Measurements from ENCODE around the gene ELMO1. TPM values are rescaled to one million over a fixed set of nuclear protein-coding genes. Genes with fewer than 3 reads are reported as not detected.

Gene ELMO1
- total RNA-seq, 1 donor from 2014 or later: 151 TPM

DNA sequence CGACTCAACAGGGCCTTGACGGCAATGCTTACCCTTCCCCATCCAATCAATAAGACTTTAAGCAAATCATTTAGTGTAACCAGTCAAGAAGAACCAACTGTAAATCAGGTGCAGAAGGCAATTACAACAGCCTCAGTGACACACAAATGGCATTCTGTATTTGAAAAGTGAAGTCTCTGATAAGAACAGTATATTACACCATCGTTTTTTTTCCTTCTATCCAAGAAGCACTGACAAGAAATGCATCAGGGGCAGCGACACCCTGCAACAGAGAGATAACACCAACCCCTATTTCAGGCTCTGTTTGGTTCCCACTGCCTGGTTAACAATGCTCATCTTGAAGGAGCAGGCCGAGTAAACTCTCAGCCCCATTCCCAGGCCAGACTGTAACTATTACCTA is 520.4 kb downstream of the ELMO1 start:
- DNase-seq (ENCODE audit: low spot score): no peak
- no peak overlapping the region for H3K27ac Mint-ChIP-seq (ENCODE audit: unreplicated experiment)
- H3K4me3 Mint-ChIP-seq (ENCODE audit: unreplicated experiment): no peak overlapping the region
- peaks cover 4% of the 10 kb centered on the region for H3K36me3 Mint-ChIP-seq (ENCODE audit: low read depth, unreplicated experiment)
- H3K27me3 Mint-ChIP-seq (ENCODE audit: unreplicated experiment): peaks cover 8% of the 10 kb centered on the region
- TF ChIP-seq, protein P1, sequence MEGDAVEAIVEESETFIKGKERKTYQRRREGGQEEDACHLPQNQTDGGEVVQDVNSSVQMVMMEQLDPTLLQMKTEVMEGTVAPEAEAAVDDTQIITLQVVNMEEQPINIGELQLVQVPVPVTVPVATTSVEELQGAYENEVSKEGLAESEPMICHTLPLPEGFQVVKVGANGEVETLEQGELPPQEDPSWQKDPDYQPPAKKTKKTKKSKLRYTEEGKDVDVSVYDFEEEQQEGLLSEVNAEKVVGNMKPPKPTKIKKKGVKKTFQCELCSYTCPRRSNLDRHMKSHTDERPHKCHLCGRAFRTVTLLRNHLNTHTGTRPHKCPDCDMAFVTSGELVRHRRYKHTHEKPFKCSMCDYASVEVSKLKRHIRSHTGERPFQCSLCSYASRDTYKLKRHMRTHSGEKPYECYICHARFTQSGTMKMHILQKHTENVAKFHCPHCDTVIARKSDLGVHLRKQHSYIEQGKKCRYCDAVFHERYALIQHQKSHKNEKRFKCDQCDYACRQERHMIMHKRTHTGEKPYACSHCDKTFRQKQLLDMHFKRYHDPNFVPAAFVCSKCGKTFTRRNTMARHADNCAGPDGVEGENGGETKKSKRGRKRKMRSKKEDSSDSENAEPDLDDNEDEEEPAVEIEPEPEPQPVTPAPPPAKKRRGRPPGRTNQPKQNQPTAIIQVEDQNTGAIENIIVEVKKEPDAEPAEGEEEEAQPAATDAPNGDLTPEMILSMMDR (IDR thresholded peaks at IDR 0.05; ENCODE audit: unreplicated experiment): no peak
- H3K4me1 Mint-ChIP-seq (ENCODE audit: unreplicated experiment): peaks cover 3% of the 10 kb centered on the region
- no peaks in the 10 kb centered on the region for H3K9me3 Mint-ChIP-seq (ENCODE audit: unreplicated experiment)

DNA sequence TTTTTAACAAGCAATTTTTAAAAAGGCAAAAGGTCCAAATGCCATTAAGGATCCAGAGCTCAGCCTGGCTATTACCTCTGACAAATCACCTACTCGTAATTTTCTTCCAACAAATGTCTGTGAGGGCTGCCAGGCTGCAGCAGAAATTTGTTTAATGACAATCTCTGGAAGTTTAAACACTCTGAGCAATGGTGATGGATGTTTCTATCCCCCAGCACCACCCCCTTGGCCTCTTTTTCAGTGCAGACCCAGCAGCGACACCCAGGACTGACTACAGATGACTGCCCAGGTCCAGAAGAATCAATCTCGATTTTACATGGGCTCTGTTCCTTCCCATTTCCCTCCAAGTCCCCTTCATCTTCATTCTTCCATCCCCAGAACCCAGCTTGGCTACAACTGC is 523.0 kb downstream of the ELMO1 start:
- TF ChIP-seq, protein P1 (IDR thresholded peaks at IDR 0.05; ENCODE audit: unreplicated experiment): no peak
- peaks cover 8% of the 10 kb centered on the region for H3K27me3 Mint-ChIP-seq (ENCODE audit: unreplicated experiment)
- H3K27ac Mint-ChIP-seq (ENCODE audit: unreplicated experiment): no peak overlapping the region
- H3K9me3 Mint-ChIP-seq (ENCODE audit: unreplicated experiment): no peaks in the 10 kb centered on the region
- H3K4me3 Mint-ChIP-seq (ENCODE audit: unreplicated experiment): no peak overlapping the region
- H3K4me1 Mint-ChIP-seq (ENCODE audit: unreplicated experiment): peaks cover 3% of the 10 kb centered on the region
- DNase-seq (ENCODE audit: low spot score): no peak
- H3K36me3 Mint-ChIP-seq (ENCODE audit: low read depth, unreplicated experiment): no peaks in the 10 kb centered on the region

- Mint-ChIP-seq H3K4me1 (ENCODE audit: unreplicated experiment) (peaks cover 3% of the 10 kb centered on the region), H3K9me3 (ENCODE audit: unreplicated experiment) (no peaks in the 10 kb centered on the region), H3K4me3 (ENCODE audit: unreplicated experiment) (no peak overlapping the region), H3K27me3 (ENCODE audit: unreplicated experiment) (peaks cover 8% of the 10 kb centered on the region), H3K27ac (ENCODE audit: unreplicated experiment) (no peak overlapping the region), H3K36me3 (ENCODE audit: low read depth, unreplicated experiment) (no peaks in the 10 kb centered on the region)
- DNase-seq (ENCODE audit: low spot score): no peak
- TF ChIP-seq, protein P1 (IDR thresholded peaks at IDR 0.05; ENCODE audit: unreplicated experiment): no peak
Measured at GRCh38 chr7:36925207-36925606, 523.5 kb downstream of the ELMO1 start.

GRCh38 chr7:36923943-36924436 is 524.7 kb downstream of the ELMO1 start:
- Mint-ChIP-seq H3K9me3 (ENCODE audit: unreplicated experiment) (no peaks in the 10 kb centered on the region), H3K4me3 (ENCODE audit: unreplicated experiment) (no peak overlapping the region), H3K36me3 (ENCODE audit: low read depth, unreplicated experiment) (no peaks in the 10 kb centered on the region), H3K27ac (ENCODE audit: unreplicated experiment) (no peak overlapping the region), H3K27me3 (ENCODE audit: unreplicated experiment) (peaks cover 4% of the 10 kb centered on the region), H3K4me1 (ENCODE audit: unreplicated experiment) (peaks cover 3% of the 10 kb centered on the region)
- TF ChIP-seq, protein P1 (IDR thresholded peaks at IDR 0.05; ENCODE audit: unreplicated experiment): no peak
- DNase-seq (ENCODE audit: low spot score): no peak

GRCh38 chr7:36923185-36923584 is 525.5 kb downstream of the ELMO1 start:
- no peak overlapping the region for H3K4me3 Mint-ChIP-seq (ENCODE audit: unreplicated experiment)
- TF ChIP-seq, protein P1 (IDR thresholded peaks at IDR 0.05; ENCODE audit: unreplicated experiment): no peak
- peaks cover 4% of the 10 kb centered on the region for H3K27me3 Mint-ChIP-seq (ENCODE audit: unreplicated experiment)
- DNase-seq (ENCODE audit: low spot score): no peak
- no peak overlapping the region for H3K27ac Mint-ChIP-seq (ENCODE audit: unreplicated experiment)
- no peaks in the 10 kb centered on the region for H3K36me3 Mint-ChIP-seq (ENCODE audit: low read depth, unreplicated experiment)
- H3K9me3 Mint-ChIP-seq (ENCODE audit: unreplicated experiment): no peaks in the 10 kb centered on the region
- peaks cover 3% of the 10 kb centered on the region for H3K4me1 Mint-ChIP-seq (ENCODE audit: unreplicated experiment)

Data from endothelial cell (in vitro differentiated cells).